ENCODE measurements around the gene LRMDA. TPM values are rescaled to one million over a fixed set of nuclear protein-coding genes. Genes with fewer than 3 reads are reported as not detected.

Gene LRMDA
- total RNA-seq, 1 donor from 2014 or later: 29.9 TPM

DNA sequence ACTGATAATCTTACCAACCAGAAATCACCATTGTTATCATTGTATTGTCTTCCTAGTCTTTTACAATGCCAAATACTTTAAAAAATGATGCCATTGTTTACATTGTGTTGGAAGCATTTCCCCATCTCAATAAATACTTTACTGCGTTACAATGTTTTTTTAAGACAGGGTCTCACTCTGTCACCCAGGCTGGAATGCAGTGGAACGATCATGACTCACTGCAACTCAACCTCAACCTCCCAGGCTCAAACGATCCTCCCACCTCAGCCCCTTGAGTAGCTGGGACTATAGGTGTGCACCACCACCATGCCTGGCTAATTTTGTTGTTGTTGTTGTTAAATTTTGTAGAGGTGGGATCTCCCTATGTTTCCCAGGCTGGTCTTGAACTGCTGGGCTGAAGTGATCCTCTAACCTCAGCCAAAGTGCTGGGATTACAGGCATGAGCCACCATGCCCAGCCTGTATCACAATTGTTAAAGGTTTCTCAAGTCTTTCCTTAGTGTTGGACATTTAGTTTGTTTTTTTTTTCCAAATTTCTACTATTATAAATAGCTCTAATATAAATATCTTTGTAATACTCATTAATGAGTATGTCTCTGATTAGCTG is 13.5 kb downstream of the LRMDA start:
- H3K4me3 ChIP-seq: no peak overlapping the region
- ATAC-seq (no peak), DNase-seq (no peak)
- intact Hi-C loops (cut with DNase I): no loop called here
- no peak overlapping the region for H3K27ac ChIP-seq
- peaks cover 20% of the 10 kb centered on the region for H3K9me3 ChIP-seq
- peaks cover 7% of the 10 kb centered on the region for H3K4me1 ChIP-seq
- TF ChIP-seq, protein P1, sequence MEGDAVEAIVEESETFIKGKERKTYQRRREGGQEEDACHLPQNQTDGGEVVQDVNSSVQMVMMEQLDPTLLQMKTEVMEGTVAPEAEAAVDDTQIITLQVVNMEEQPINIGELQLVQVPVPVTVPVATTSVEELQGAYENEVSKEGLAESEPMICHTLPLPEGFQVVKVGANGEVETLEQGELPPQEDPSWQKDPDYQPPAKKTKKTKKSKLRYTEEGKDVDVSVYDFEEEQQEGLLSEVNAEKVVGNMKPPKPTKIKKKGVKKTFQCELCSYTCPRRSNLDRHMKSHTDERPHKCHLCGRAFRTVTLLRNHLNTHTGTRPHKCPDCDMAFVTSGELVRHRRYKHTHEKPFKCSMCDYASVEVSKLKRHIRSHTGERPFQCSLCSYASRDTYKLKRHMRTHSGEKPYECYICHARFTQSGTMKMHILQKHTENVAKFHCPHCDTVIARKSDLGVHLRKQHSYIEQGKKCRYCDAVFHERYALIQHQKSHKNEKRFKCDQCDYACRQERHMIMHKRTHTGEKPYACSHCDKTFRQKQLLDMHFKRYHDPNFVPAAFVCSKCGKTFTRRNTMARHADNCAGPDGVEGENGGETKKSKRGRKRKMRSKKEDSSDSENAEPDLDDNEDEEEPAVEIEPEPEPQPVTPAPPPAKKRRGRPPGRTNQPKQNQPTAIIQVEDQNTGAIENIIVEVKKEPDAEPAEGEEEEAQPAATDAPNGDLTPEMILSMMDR (IDR thresholded peaks at IDR 0.05): no peak
- no peaks in the 10 kb centered on the region for H3K36me3 ChIP-seq
- H3K27me3 ChIP-seq (ENCODE audit: low read depth): no peaks in the 10 kb centered on the region

DNA sequence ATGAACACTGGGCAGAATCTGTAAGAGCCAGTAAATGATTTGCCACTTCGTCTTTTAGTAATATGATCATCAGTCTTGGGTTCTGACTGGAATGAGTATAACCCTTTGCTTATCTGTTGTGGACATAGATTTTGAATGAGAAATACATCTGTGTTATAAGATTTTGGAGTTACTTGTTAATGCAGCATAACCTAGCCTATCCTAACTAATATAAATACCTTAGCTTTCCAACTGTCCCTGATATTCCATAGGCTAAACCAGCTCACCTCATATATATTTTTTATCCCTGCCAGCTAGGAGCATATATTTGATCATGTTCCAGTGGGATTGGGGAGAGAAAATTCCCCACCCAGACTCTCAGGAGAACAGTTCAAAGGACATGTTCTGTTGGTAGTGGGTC is 15.1 kb downstream of the LRMDA start:
- DNase-seq: no peak
- no peak for ATAC-seq
- Histone ChIP-seq H3K27me3 (ENCODE audit: low read depth) (no peaks in the 10 kb centered on the region), H3K4me3 (no peak overlapping the region), H3K9me3 (peaks cover 20% of the 10 kb centered on the region), H3K36me3 (no peaks in the 10 kb centered on the region), H3K27ac (no peak overlapping the region), H3K4me1 (peaks cover 10% of the 10 kb centered on the region)
- intact Hi-C loops (cut with DNase I): no loop called here
- TF ChIP-seq, protein P1 (IDR thresholded peaks at IDR 0.05): no peak

DNA sequence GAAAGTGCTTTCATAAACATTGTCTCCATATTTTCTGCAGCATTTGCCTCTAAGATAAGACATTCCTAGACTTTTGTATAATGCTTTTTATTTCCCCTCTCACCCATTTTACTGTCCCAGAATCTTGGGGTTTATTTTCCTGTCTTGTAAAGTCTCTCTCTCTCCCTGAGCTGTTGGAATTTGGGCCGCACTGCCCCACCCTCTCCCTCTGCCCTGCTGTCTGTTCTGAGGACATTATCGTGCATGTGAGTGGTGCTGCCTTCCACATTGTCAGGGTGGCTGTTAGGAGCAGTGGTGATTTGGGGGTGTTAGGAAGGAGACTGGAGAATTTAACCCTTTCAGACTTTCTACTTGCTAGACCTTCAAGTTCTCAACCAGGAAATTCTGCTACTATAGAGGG is 16.7 kb downstream of the LRMDA start:
- TF ChIP-seq, protein P1 (IDR thresholded peaks at IDR 0.05): no peak
- DNase-seq (no peak), ATAC-seq (no peak)
- Histone ChIP-seq H3K27me3 (ENCODE audit: low read depth) (no peaks in the 10 kb centered on the region), H3K36me3 (no peaks in the 10 kb centered on the region), H3K27ac (no peak overlapping the region), H3K4me1 (peaks cover 10% of the 10 kb centered on the region), H3K9me3 (peaks cover 16% of the 10 kb centered on the region), H3K4me3 (no peak overlapping the region)
- intact Hi-C loops (cut with DNase I): no loop called here

DNA sequence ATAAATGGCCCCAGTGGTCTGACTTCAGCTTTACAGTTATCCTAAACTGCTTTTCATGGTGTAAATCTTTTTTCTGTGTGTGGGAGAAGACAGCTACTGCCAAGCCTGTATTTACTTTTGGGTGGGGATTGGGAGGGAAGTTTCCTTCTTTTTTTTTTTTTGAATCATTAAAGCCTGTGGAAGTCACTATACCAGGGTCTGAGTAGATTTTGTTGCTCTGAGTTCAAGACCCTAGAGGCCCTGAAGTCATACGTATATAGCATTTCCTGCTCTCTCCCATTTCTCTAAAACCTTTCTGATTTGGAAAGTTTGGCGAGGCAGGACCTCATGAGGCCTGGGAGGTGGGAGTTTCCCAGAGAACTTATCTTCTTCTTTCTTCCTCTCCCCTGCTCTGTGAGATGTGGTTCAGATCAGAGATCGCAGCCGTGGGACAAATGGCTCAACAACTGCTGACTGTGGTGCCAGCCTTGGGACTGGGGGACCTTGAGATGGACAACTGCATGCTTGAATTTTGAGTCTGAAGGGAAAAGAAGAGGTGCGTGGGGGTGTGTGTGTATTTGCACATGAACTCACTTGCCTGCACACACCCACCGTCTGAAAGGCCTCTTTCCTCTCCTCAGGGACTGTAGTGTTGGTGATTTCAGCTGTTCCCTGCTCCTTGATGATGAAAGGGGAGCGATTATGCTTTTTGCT is 18.1 kb downstream of the LRMDA start:
- DNase-seq (no peak), ATAC-seq (no peak)

DNA sequence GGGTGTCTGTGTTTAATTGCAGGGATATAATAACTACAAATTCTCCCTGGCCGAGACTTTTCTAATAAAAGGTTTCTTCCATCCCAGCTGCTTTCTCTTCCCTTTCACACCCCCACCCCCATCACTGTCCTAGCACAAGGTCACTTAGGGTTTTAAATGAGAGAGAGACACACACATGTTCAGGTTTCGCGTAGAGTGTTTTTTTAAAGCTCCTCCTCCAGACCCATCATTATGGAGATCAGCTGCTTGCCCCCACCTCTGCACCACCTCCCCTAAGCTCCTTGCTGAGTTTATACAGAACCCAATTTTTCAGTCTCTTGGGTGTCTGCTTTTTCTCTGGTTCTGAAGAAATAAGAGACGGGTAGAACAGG is 18.6 kb downstream of the LRMDA start:
- intact Hi-C loops (cut with DNase I): no loop called here
- H3K27ac ChIP-seq: no peak overlapping the region
- ATAC-seq (no peak), DNase-seq (no peak)
- peaks cover under 1% of the 10 kb centered on the region for H3K9me3 ChIP-seq
- peaks cover 10% of the 10 kb centered on the region for H3K4me1 ChIP-seq
- H3K36me3 ChIP-seq: no peaks in the 10 kb centered on the region
- H3K27me3 ChIP-seq (ENCODE audit: low read depth): no peaks in the 10 kb centered on the region
- TF ChIP-seq, protein P1 (IDR thresholded peaks at IDR 0.05): no peak
- no peak overlapping the region for H3K4me3 ChIP-seq

More for the DNA sequence above, 18.1 kb downstream of the LRMDA start:
- no peaks in the 10 kb centered on the region for H3K36me3 ChIP-seq
- peaks cover 10% of the 10 kb centered on the region for H3K4me1 ChIP-seq
- TF ChIP-seq, protein P1 (IDR thresholded peaks at IDR 0.05): no peak
- H3K27ac ChIP-seq: no peak overlapping the region
- H3K27me3 ChIP-seq (ENCODE audit: low read depth): no peaks in the 10 kb centered on the region
- H3K9me3 ChIP-seq: peaks cover 4% of the 10 kb centered on the region
- intact Hi-C loops (cut with DNase I): no loop called here
- no peak overlapping the region for H3K4me3 ChIP-seq
